GM19463 (cell line): ENCODE measurements around the gene CRISPLD2.

Experiments
- ATAC-seq: cut with Tn5 transposase; IDR thresholded peaks from one replicate; pipeline ENCODE4 v1.9.1; 2021; ENCODE audit warnings: mild to moderate bottlenecking, moderate library complexity; ENCODE audit not compliant: unreplicated experiment

Gene CRISPLD2

DNA sequence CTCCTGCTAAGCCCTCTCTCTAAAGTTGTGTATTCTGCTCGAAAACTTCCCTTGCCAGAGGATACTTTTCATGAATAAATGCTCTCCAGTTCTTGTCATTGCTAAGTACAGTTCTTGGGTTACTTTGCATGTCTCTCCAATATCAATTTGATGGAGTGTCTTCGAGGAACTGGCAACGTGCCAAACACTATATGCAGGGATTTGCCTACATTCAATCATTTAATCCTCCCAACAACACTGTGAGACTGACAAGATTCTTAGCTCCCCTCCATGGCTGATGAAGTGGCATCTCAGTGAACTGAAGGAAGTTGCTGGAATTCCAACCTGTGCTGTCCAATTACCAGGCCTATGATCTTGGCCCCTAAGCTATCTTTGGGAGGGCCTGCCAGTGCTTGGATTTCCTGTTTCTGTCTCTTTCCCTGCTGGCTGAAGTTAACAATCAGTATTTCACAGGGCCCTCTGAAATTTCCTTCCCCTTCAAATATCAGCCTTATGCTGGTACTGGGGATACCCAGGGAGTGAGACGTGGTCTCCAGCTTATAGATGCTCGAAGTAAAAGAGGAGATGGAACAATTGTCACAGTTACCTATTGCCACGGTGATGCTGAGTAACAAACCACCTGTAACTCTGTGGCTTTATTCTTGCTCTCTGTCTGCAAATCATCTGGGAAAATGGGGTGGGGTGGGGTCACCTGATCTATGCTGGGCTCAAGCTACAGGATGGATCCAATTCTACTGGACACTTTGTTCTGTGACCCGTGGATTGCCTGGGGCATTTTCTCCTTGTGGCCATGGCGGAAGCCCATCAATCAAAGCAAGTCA is 19.4 kb upstream of the CRISPLD2 start:
- no peak for ATAC-seq

- no peak for ATAC-seq
Observed at GRCh38 chr16:84803146-84803545, 16.6 kb upstream of the CRISPLD2 start.

GRCh38 chr16:84804326-84804725 is 15.5 kb upstream of the CRISPLD2 start:
- no peak for ATAC-seq

GRCh38 chr16:84806256-84806889 is 13.4 kb upstream of the CRISPLD2 start:
- peak; percentile 54 for ATAC-seq

DNA sequence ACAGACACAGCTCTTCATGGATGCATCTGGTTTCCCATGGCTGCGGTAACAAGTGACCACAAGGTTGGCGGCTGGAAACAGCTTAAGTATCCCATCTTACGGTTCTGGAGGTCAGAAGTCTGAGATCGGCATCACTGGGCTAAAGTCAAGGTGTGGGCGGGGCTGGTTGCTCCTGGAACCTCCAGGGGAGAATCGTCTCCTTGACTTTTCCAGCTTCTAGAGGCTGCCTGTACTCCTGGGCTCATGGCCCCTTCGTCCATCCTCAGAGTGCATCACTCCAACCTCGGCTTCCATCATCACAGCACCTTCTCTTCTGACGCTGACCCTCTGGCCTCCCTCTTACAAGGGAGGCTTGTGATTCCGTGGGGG is 12.9 kb upstream of the CRISPLD2 start:
- ATAC-seq, result no peak

- no peak for ATAC-seq
Observed at GRCh38 chr16:84807776-84808175, 12.0 kb upstream of the CRISPLD2 start.

DNA sequence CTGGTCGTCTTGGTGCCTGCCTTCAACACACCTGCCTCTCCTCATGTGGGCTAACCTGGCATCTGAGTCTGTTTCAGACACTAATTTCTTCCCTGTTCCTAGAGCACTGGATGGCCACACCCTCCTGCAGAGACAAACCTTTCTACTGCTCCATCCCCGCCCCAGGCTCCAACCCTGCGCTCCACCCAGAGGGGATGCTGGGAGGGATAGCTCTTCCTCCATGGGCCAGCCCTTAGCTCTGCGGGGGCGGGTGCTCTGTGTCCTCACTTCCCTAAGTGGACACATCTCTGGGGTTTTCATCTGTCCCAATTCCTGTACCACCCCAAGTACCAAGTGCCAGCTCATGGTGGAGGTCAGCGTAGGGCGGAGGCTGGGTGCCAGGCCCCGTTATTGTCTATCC is 11.0 kb upstream of the CRISPLD2 start:
- ATAC-seq, result no peak

GRCh38 chr16:84810518-84811273 is 9.1 kb upstream of the CRISPLD2 start:
- ATAC-seq, result no peak

GRCh38 chr16:84811529-84811928 is 8.3 kb upstream of the CRISPLD2 start:
- ATAC-seq, result no peak

DNA sequence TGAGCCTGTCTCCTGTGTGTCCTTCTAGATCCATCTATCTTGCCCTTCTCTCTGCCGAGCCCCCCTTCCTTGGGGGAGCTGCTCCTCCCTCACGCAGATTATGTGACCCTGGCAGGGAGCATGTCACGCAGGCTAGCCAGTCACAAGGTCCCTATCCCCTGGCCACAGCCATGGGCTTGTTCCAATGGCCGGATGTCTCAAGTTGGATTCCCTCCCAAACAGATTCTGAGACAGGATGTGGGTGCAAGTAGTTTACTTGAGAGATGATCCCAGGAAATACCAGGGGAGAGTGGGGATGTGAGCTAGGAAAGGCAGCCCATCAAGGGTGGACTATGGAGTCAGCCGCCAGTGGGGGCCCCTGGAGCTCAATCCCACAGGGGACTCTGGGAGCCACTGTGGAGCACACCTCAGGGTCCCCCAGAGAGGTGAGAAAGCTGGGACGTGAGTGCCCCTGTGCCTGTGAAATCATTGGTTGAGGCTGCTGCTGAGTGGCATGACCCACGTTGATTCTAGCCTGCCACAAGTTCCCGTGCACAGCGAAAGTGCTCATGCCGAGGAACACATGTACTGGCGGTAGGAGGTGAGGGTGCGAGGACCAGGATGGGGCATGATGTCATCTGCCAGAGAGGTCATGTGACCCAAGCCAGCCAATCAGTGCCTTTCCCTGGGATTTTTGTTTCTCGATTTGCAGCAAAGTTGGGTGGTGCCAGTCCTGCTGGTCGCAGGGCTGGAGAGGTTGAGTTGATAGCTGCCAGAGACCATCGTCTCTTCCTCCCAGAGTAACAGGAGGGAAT is 6.4 kb upstream of the CRISPLD2 start:
- ATAC-seq, result no peak

GRCh38 chr16:84815462-84815861 is 4.3 kb upstream of the CRISPLD2 start:
- ATAC-seq, result no peak

GRCh38 chr16:84816023-84816422 is 3.8 kb upstream of the CRISPLD2 start:
- no peak for ATAC-seq

DNA sequence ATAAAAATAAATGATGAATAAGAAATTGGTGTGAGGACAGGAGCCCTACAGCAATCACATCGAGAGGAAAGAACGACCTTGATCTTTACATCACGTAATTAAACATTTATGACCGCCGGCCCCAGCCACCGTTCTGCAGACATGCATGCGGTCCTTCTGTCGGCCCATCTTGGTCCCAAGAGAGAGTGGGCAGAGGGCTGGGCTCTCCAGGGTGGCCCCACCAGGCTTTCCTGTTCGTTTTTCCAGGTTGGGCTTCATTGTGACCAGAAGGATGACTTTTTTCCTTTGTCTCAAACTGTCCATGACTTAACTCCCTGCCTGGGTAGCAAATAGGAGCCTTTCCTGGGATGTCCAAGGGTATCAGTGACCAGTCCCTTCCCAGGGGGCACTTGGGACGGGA is 3.3 kb upstream of the CRISPLD2 start:
- ATAC-seq, result no peak

DNA sequence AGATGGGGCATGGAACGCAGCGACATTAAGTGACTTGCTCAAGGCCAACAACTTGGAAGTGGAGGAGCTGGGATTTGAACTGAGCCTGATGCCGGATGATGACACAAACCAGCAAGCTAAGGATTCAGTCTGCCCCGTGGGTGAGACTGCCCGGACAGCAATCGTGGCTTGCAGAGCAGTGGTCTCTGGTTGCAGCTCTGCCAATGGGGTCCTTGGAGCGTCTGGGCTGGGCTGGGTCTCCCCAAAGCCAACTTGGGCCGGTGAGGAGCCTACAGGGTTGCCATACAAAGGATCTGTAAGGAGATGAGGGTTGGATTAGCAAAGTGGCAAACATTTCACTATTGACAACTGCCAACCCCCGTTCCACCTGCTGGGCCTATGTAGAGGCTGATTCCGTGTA is 2.6 kb upstream of the CRISPLD2 start:
- ATAC-seq, result no peak

DNA sequence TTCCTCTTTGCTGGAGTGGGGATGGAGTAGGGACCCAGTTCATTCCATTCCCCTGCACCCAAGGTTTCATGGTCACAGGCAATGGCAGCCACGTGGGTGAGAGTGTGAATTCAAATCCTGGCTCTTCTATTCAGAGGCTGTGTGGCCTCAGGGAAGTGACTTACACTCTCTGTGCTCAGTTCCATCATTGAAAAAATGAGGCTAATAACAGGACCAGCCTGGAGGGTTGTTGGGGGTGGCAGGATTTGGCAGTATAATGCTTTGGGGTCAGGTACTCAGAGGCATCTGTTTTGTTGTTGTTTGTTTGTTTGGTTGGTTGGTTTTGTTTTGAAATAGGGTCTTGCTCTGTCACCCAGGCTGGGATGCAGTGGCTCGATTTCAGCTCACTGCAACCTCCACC is 2.2 kb upstream of the CRISPLD2 start:
- ATAC-seq, result no peak

GRCh38 chr16:84818133-84818532 is 1.7 kb upstream of the CRISPLD2 start:
- ATAC-seq, result no peak

GRCh38 chr16:84818989-84819643 is 669 bp upstream of the CRISPLD2 start:
- no peak for ATAC-seq

DNA sequence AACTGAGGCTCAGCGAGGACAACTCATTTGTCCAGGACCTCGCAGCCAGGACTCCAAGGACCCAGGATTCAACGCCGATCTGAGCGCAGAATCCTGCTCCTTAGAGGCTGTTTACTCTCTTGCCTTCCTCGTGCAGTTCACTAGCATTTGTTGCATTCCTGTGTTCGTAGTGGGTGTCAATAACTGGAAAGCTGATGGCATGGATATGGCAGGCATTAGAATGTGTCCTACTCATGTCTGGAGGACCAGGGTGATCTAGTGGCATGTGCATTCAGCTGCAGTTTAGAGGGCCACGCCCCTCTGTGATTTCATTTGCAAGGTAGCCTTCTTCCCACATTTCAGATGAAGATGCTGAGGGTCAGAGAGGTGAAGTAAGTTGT is 510 bp downstream of the CRISPLD2 start:
- no peak for ATAC-seq

DNA sequence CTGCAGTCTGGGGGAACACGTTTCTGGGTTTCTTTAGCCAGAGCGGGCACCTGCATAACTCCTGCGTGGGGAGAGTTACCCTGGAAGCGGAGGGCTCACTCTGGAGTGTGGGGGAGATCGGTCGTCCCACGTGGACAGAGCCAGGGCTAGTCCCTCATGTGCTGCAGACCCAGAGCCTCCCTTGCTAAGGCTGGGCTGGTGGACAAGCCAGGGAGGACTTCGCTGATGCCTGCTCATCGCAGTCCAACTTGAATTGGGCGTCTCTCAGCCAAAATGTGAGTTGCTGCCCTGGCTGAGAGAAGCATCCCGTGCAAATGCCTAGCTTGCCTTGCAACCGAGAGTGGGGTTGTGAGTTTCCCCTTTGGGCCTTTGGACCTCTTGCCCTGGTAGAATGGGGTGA is 986 bp downstream of the CRISPLD2 start:
- ATAC-seq, result no peak

DNA sequence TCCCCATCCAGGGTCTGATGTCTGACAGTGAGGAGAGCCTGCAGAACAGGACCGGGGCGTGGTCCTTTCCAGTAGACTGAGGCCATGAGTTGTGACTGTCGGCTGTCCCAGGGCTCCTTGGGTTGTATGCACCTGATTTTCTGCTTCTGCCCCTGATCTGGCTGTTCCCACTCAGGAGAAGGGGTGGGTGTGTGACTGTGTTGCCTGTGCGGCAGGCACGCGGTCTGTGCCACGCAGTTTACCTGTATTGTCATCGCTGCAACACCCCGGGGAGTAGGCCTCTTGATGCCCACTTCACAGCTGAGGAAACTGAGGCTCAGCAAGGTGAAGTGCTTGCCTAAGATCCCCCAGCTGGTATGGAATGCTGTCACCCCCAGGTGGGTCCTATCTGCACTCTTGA is 1.4 kb downstream of the CRISPLD2 start:
- ATAC-seq, result no peak
